Erythroblast (primary cell): ENCODE data around the gene OPHN1.

ENCODE experiments used
- GATA1 ChIP-seq: IDR thresholded peaks from 2 replicates; pipeline ENCODE4 v1.6.1; 2011; ENCODE audit warnings: low read depth, mild to moderate bottlenecking, control low read depth, low read length, moderate library complexity
- POLR2A ChIP-seq: IDR thresholded peaks from 2 replicates; pipeline ENCODE4 v1.6.1; 2011; ENCODE audit warnings: mild to moderate bottlenecking, low read length

DNA sequence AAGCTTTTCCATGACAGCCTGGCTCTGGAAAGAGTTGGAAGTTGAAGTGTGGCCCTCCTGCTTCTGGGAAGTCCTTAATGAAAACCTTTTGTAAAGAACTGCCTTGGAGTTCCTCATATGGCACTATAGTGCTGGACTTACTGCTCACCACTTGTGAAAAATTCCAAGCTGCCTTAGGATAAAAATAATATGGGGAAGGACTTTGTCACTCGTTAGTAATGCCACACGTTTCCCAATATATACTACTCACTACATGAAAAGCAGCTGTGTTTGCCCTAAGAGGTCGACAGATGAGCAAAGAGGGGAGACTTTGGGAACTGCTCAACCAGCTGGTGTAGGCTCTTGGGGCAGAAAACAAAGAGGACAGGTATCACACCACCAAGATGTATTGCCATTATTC is 11.7 kb downstream of the OPHN1 start:
- TF ChIP-seq POLR2A, result no peak
- TF ChIP-seq GATA1, result no peak
